ENCODE measurements around the gene RAB21.
"Not testable (repeated sequence)": the region's sequence is repeated elsewhere in the genome, so short reads cannot be mapped to it uniquely, and the experiment has no call there.

The RAB21 gene

DNA sequence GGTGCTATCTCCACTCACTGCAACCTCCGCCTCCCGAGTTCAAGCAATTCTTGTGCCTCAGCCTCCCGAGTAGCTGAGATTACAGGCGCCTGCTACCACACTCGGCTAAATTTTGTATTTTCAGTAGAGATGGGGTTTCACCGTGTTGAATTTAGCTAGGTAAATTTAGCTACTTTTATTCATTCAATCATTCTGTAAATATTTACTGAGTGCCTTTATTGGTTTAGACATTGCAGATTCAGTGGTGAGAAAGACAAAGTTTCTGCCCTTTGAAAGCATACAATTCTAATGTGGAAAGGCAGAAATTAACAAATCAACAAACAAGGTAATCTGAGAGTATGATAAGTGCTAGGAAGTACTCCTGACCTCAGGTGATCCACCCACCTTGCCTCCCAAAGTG lies 60.6 kb downstream of the RAB21 start:
- not testable (repeated sequence) for H3K36me3 Mint-ChIP-seq, H3K27me3 Mint-ChIP-seq, H3K27ac Mint-ChIP-seq, H3K4me1 Mint-ChIP-seq, H3K9me3 Mint-ChIP-seq, H3K4me3 Mint-ChIP-seq

DNA sequence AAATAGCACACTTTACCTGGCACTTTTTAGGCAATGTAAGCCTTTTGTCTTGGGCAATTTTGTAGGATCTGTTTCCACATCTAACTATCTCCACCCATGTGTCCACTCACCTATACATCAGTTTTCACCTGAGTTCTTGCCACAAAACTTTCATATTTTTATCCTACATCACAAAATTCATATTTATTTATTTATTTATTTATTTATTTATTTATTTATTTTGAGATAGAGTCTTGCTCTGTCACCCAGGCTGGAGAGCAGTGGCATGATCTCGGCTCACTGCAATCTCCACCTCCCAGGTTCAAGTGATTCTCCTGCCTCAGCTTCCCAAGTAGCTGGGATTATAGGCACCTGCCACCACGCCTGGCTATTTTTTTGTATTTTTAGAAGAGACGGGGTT lies 67.4 kb downstream of the RAB21 start:
- not testable (repeated sequence) for H3K9me3 Mint-ChIP-seq, H3K27ac Mint-ChIP-seq, H3K27me3 Mint-ChIP-seq, H3K4me3 Mint-ChIP-seq, H3K36me3 Mint-ChIP-seq, H3K4me1 Mint-ChIP-seq

DNA sequence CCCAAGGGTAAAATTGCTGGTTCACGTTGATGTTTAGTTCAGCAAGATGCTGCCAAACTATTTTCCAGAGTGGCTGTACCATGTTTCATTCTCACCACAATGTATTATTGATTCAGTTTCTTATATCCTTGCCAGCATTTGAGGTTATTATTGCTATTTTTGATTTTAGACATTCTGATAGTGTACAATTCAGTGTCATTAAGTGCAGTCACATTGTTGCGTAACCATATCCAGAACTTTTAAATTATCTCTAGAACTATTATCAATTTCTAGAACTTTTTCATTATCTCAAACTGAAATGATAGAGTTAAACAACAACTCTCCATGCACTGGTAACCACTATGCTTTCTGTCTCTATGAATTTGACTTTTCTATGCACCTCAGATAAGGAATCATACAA lies 74.2 kb downstream of the RAB21 start:
- H3K9me3 Mint-ChIP-seq, result peaks cover 6% of the 10 kb centered on the region
- no peaks in the 10 kb centered on the region for H3K4me1 Mint-ChIP-seq
- no peaks in the 10 kb centered on the region for H3K36me3 Mint-ChIP-seq
- H3K27me3 Mint-ChIP-seq, result no peaks in the 10 kb centered on the region
- no peak overlapping the region for H3K27ac Mint-ChIP-seq
- no peak overlapping the region for H3K4me3 Mint-ChIP-seq

DNA sequence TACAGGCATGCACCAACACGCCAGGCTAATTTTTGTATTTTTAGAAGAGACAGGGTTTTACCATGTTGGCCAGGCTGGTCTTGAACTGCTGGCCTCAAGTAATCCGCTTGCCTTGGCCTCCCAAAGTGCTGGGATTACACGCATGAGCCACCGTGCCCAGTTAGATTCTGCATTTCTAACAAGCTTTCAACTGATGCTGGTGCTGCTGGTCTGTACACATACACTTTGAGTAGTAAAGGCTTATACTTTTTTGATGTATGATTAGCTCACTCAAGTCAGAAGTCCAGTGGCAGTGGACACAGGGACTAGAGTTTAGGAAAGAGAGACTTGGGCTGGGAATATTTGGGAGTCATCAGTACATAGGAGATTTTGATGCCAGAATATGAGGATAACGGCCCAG lies 82.7 kb downstream of the RAB21 start:
- peak overlapping the region; percentile 79 for H3K27ac Mint-ChIP-seq
- no peaks in the 10 kb centered on the region for H3K9me3 Mint-ChIP-seq
- H3K36me3 Mint-ChIP-seq, result peaks cover 2% of the 10 kb centered on the region
- H3K27me3 Mint-ChIP-seq, result no peaks in the 10 kb centered on the region
- H3K4me1 Mint-ChIP-seq, result peaks cover 66% of the 10 kb centered on the region
- no peak overlapping the region for H3K4me3 Mint-ChIP-seq

DNA sequence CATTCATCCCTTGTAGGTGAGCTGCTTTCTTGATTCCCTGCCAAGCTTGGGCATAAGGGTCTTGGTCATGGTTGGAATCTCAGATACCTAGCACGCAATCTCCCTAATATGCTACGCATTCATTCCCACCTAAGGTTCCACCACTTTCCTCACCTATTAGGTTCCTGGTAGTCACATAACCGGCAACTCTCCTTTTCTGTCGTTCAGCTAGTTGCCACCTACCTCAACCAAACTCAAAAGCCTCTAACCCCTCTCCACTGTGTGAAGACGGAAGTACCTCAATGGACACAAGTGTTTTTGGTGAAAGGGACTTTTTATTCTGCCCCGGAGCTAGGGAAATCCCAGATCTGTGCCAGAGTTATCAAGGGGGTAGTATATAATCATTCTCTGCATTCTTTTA lies 83.6 kb downstream of the RAB21 start:
- peaks cover 2% of the 10 kb centered on the region for H3K36me3 Mint-ChIP-seq
- H3K4me1 Mint-ChIP-seq, result peaks cover 68% of the 10 kb centered on the region
- no peaks in the 10 kb centered on the region for H3K9me3 Mint-ChIP-seq
- peak overlapping the region; percentile 98 for H3K4me3 Mint-ChIP-seq
- peak overlapping the region; percentile 97 for H3K27ac Mint-ChIP-seq
- no peaks in the 10 kb centered on the region for H3K27me3 Mint-ChIP-seq

DNA sequence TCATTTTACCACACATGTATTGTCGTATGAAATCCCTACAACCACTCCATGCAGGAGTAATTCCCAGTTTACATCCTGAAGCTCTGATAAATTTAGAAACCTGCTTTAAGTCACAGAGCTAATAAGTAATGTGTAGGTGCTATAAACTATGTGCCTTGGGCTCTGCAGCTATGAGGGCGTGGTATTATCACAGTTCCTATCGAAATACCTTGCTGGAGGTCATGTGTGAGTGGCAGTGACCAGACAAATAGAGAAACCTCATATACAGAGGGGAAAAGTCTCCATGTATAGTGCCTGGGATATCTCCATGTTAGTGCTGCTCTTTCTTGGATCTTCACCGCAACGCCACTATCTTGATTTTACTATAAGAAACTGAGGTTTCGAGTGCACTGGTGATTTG lies 84.0 kb downstream of the RAB21 start:
- peak overlapping the region; percentile 97 for H3K27ac Mint-ChIP-seq
- no peaks in the 10 kb centered on the region for H3K9me3 Mint-ChIP-seq
- H3K36me3 Mint-ChIP-seq, result peaks cover 2% of the 10 kb centered on the region
- peaks cover 68% of the 10 kb centered on the region for H3K4me1 Mint-ChIP-seq
- no peaks in the 10 kb centered on the region for H3K27me3 Mint-ChIP-seq
- H3K4me3 Mint-ChIP-seq, result peak overlapping the region; percentile 98

DNA sequence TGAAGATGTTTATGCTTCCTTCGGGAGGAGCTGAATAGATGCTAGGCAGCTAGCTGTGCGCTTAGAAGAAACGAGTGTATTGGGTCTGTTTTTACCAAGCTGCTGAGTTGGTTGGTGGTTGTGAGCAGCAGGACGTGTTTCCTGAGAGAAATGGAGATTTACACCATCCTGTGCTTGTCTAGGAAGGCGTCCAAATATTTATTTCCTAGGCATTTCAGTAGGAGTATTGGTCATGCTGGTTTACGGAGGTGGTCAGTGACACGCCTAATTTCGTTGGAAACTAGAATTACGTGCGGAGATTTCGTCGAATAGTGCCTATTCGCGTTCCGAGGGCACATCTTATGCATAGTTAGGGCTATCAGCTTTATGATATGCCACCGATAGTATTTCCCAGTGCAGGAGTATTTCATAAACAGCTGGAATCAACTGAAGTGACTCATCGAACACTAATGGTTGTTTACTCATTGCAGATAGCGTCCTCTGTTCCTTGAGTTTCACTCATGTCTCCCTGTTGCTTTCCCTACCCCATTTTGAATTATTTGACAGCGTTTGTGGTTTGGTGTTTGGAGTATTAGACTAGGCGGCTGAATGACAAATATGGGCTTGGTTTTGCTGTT lies 85.7 kb downstream of the RAB21 start:
- Mint-ChIP-seq H3K9me3 (no peaks in the 10 kb centered on the region), H3K4me3 (peak overlapping the region; percentile 98), H3K27ac (peak overlapping the region; percentile 97), H3K27me3 (no peaks in the 10 kb centered on the region), H3K4me1 (peaks cover 60% of the 10 kb centered on the region), H3K36me3 (peaks cover 2% of the 10 kb centered on the region)

DNA sequence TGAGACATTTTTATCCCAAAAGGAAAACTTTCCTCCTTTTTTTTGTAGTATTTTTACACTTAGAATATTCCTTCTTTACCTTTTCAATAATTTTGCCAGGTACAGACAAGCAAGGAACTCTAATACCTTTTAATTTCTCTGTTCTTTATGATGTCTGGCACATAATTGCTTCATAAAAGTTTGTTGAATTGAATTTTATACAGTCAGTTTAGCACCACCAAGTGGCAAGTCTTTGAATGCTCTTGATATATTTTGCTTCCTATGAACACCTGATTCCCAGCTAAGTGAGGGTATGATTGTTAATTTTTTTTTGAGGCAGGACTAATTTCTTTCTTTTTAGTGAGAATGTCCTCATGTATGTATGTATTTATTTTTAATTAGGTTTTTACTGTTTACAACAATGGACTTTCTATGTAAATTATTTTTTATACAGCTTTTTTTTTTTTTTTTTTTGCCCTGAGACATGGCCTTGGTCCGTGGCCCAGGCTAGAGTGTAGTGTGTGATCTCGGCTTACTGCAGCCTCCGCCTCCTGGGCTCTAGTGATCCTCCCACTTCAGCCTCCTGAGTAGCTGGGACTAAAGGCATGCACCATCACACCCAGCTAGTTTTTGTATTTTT lies 91.8 kb downstream of the RAB21 start:
- H3K27me3 Mint-ChIP-seq, result no peaks in the 10 kb centered on the region
- peak overlapping the region; percentile 4 for H3K27ac Mint-ChIP-seq
- H3K4me1 Mint-ChIP-seq, result peaks cover 30% of the 10 kb centered on the region
- no peaks in the 10 kb centered on the region for H3K9me3 Mint-ChIP-seq
- H3K36me3 Mint-ChIP-seq, result peaks cover 12% of the 10 kb centered on the region
- H3K4me3 Mint-ChIP-seq, result no peak overlapping the region

DNA sequence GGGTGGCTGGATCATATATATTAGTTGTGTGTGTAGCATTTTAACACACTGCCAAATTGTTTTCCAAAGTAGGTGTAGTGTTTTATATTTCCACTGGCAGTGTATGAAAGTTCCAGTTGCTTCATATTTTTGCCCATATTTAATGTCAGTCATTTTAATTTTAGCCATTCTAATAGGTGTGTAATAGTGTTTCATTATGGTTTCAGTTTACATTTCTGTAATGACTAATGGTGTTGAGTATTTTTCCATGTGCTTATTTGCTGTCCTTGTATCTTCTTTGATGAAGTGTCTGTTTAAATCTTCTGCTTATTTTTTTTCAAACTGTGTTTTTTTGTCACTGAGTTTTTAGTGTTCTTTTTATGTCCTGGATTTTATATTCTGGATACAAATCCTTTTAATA lies 93.5 kb downstream of the RAB21 start:
- Mint-ChIP-seq H3K36me3 (peaks cover 20% of the 10 kb centered on the region), H3K4me3 (peak overlapping the region; percentile 40), H3K27ac (peak overlapping the region; percentile 84), H3K27me3 (no peaks in the 10 kb centered on the region), H3K9me3 (peaks cover 6% of the 10 kb centered on the region), H3K4me1 (peaks cover 28% of the 10 kb centered on the region)

DNA sequence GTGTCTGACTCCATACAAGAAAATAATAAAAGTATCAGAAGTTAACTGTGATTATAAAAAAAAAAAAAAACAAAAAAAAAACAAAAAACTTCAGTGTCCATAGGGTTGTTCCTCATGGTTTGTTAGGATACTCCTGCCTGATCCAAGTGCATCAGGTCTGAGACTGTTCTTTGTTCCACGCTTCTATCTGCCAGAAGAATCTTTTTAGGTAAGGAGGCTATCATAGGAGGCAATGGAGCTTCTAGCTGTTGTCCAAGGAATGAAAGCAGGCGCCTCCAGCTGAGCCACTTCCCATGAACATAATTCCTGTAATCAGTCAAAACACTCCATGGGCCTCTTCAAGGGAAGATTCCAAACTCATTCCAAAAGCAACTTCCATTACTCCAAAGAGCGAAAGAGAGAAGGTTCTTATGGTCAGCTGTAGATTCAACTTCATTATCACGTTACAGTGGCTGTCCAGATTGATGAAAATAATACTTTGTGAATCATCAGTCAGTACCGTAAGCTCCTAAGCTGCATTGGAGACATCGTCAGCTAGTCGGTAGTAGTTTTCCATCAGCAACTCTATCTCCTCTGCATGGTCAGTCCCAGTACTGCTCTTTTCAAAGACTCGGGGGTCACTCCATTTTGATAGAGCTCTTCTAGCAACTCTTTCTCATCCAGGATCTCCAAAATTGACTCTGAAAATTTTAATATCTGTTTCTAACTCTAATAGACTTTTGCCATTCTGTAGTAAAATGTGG lies 94.6 kb downstream of the RAB21 start:
- Mint-ChIP-seq H3K4me3 (no peak overlapping the region), H3K36me3 (peaks cover 29% of the 10 kb centered on the region), H3K4me1 (peaks cover 39% of the 10 kb centered on the region), H3K27ac (peak overlapping the region; percentile 35), H3K27me3 (no peaks in the 10 kb centered on the region), H3K9me3 (peaks cover 12% of the 10 kb centered on the region)
